Caco-2 (cell line): ENCODE results near the gene CABP7. TPM values are rescaled to one million over a fixed set of nuclear protein-coding genes. Genes with fewer than 3 reads are reported as not detected.
A peak's percentile ranks its signal among the peaks of the same experiment; 100 is the strongest.

ENCODE experiments used
- BruUV-seq: library from RNA; stranded (reverse); fragments of 400-500 nt; replicated peaks from 2 replicates; lab custom pipeline; 2021; lab: Mats Ljungman, UMichigan
- CTCF ChIA-PET: fragments of 300-600 bp; sonication (Branson Sonifier 250); formaldehyde crosslinking; loops from one replicate; lab custom pipeline; 2022; ENCODE audit warnings: antibody characterized with exemption; lab: Charles Lee
- POLR2A ChIA-PET: fragments of 300-600 bp; sonication (Branson Sonifier 250); formaldehyde crosslinking; loops from one replicate; lab custom pipeline; 2022; ENCODE audit warnings: antibody characterized with exemption; lab: Charles Lee
- DNase-seq, 2 experiments: peaks; one replicate each; pipeline versions ENCODE4 v3.0.0 to v3.0.0-alpha.2; 2020 to 2022
- H3K27me3 ChIP-seq: replicated peaks from 2 replicates; pipeline ENCODE4 v1.6.0; 2011; ENCODE audit warnings: low read length; ENCODE audit not compliant: control insufficient read depth, insufficient read depth
- H3K36me3 ChIP-seq: 2 replicates; pipeline ENCODE4 v1.5.1; 2011; ENCODE audit warnings: low read length; ENCODE audit not compliant: control insufficient read depth, insufficient read depth
- H3K4me1 ChIP-seq: fragments of 250-450 bp; sonication (Bioruptor Pico); 2 replicates; pipeline ENCODE4 v1.5.1; 2020; ENCODE audit warnings: mild to moderate bottlenecking
- H3K4me3 ChIP-seq: 2 replicates; pipeline ENCODE4 v1.5.1; 2011; ENCODE audit warnings: low read depth, mild to moderate bottlenecking, control low read depth, low read length
- H3K9me3 ChIP-seq: fragments of 250-450 bp; sonication (Bioruptor Pico); 2 replicates; pipeline ENCODE4 v1.5.1; 2020; ENCODE audit warnings: mild to moderate bottlenecking, moderate library complexity
- H3K27ac Mint-ChIP-seq: one replicate; pipeline ENCODE4 v1.8.0; 2022; ENCODE audit warnings: mixed read lengths; ENCODE audit not compliant: unreplicated experiment
- H3K27me3 Mint-ChIP-seq: one replicate; pipeline ENCODE4 v1.8.0; 2022; ENCODE audit warnings: mixed read lengths; ENCODE audit not compliant: insufficient read depth, unreplicated experiment
- H3K36me3 Mint-ChIP-seq: one replicate; pipeline ENCODE4 v1.8.0; 2022; ENCODE audit warnings: mild to moderate bottlenecking, mixed read lengths; ENCODE audit not compliant: insufficient read depth, unreplicated experiment
- H3K4me1 Mint-ChIP-seq: one replicate; pipeline ENCODE4 v1.8.0; 2022; ENCODE audit warnings: low read depth, mixed read lengths; ENCODE audit not compliant: unreplicated experiment
- H3K4me3 Mint-ChIP-seq: one replicate; pipeline ENCODE4 v1.8.0; 2022; ENCODE audit warnings: mild to moderate bottlenecking, moderate library complexity, mixed read lengths; ENCODE audit not compliant: unreplicated experiment
- H3K9me3 Mint-ChIP-seq: one replicate; pipeline ENCODE4 v1.8.0; 2022; ENCODE audit warnings: mixed read lengths; ENCODE audit not compliant: unreplicated experiment
- CTCF ChIP-seq, 2 experiments: fragments of 200-600 bp in 1 of 2; IDR thresholded peaks; 1 replicate in 1 of 2; 2 replicates in 1 of 2; pipeline versions ENCODE4 v1.5.1 to v1.8.0; 2011 to 2022; ENCODE audit warnings: antibody characterized with exemption in 1 of 2, control low read depth in 1 of 2, inconsistent platforms in 1 of 2, low read depth in 1 of 2, low read length in 1 of 2, mild to moderate bottlenecking in 1 of 2, moderate library complexity in 1 of 2; ENCODE audit not compliant: insufficient read depth in 1 of 2, severe bottlenecking in 1 of 2, unreplicated experiment in 1 of 2
- intact Hi-C: fragments of 100-400 bp; cut with micrococcal nuclease; formaldehyde crosslinking; loops from one replicate; pipeline ENCODE4 v1.10.0; 2022; ENCODE audit not compliant: unreplicated experiment
- total RNA-seq: library from RNA; stranded (reverse); gene quantifications from 2 replicates; pipeline ENCODE4 v1.2.3, GENCODE V29; 2022

Gene CABP7
- total RNA-seq, 1 experiment from 2014 or later = not detected

GRCh38 chr22:29767171-29768051, 47.6 kb downstream of the CABP7 start, which contains the start of gene UQCR10:
Gene UQCR10 (plus strand): TSS chr22:29767369. CDS start chr22:29767399, 30 bp downstream.
- no peaks in the 10 kb centered on the region for H3K27me3 Mint-ChIP-seq
- H3K4me3 ChIP-seq = peak within 1 kb of the TSS; percentile 98
- POLR2A ChIA-PET = interaction anchor here (0.6 to 1.0 kb wide), 4 partner anchors 19 to 70 kb away, joined by 3 to 4 read pairs (median 4); partner anchors contain the start of gene ASCC2
- H3K27me3 ChIP-seq = no peaks in the 10 kb centered on the region
- H3K9me3 ChIP-seq = no peaks in the 10 kb centered on the region
- peaks cover 24% of the 10 kb centered on the region for H3K4me1 Mint-ChIP-seq
- H3K27ac Mint-ChIP-seq = peak within 1 kb of the TSS; percentile 99
- peak; percentile 88 to 90 for DNase-seq
- BruUV-seq = TSS peak; percentile 84
- intact Hi-C loops = loop anchor here (5.0 to 10.0 kb wide), 3 partner anchors 35 to 317 kb away; partner anchors contain the start of gene HORMAD2
- H3K4me1 ChIP-seq = peaks cover 30% of the 10 kb centered on the region
- peaks cover 43% of the 10 kb centered on the region for H3K36me3 Mint-ChIP-seq
- no peak for TF ChIP-seq CTCF (IDR thresholded peaks at IDR 0.05; ENCODE audit: insufficient read depth in 1 of 2, low read depth in 1 of 2, low read length in 1 of 2, severe bottlenecking in 1 of 2, unreplicated experiment in 1 of 2)
- peak within 1 kb of the TSS; percentile 99 for H3K4me3 Mint-ChIP-seq
- CTCF ChIA-PET = interaction anchor here (0.6 kb wide), 2 partner anchors 46 to 471 kb away, joined by 3 read pairs; no protein-coding TSS in a partner anchor
- H3K9me3 Mint-ChIP-seq = no peaks in the 10 kb centered on the region
- H3K36me3 ChIP-seq = no peaks in the 10 kb centered on the region; the same call in 1 of the 2 replicates

DNA sequence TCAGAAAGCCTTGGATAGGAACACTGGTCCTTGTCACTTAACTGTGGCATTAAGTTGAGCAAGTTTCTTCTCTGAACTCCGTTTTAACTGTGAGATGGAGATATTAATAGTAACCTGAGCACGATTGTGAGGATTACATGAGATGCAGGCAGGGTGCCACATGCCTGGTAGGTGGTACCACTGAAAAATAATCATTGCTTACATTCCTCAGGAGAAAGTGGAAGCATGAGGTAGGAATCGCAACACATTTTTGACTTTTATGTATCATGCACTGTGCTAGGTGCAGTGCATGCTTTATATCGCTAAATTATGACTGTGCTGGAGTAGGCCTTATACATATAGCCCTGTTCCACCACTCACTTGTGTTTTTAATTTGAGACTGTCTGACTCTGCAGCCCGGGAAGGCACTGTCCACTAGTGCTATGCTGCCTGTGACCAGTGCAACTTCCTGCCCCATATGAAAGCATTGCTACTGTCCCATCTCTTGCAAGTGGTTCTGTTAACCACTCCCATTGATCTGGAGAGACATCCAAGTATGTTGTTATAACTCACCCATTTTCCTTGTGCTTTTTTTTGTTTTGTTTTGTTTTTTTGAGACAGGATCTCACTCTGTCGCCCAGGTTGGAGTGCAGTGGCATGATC, 48.4 kb downstream of the CABP7 start:
- ChIA-PET CTCF (no interaction called here), POLR2A (no interaction called here)
- Mint-ChIP-seq H3K36me3 (peaks cover 43% of the 10 kb centered on the region), H3K4me1 (peaks cover 28% of the 10 kb centered on the region), H3K4me3 (peak overlapping the region; percentile 99), H3K9me3 (no peaks in the 10 kb centered on the region), H3K27ac (peak overlapping the region; percentile 99), H3K27me3 (no peaks in the 10 kb centered on the region)
- Histone ChIP-seq H3K36me3 (no peaks in the 10 kb centered on the region; the same call in 1 of the 2 replicates), H3K27me3 (no peaks in the 10 kb centered on the region), H3K9me3 (no peaks in the 10 kb centered on the region), H3K4me3 (peak overlapping the region; percentile 98), H3K4me1 (peaks cover 30% of the 10 kb centered on the region)
- intact Hi-C loops = loop anchor here (5.0 to 10.0 kb wide), 3 partner anchors 34 to 317 kb away; partner anchors contain the start of gene HORMAD2
- no TSS peak for BruUV-seq
- no peak for DNase-seq
- TF ChIP-seq CTCF (IDR thresholded peaks at IDR 0.05; ENCODE audit: insufficient read depth in 1 of 2, low read depth in 1 of 2, low read length in 1 of 2, severe bottlenecking in 1 of 2, unreplicated experiment in 1 of 2) = no peak
